HG03571 (cell line): ENCODE measurements around the gene DNAH7.
"Not testable (repeated sequence)": the region's sequence is repeated elsewhere in the genome, so short reads cannot be mapped to it uniquely, and the experiment has no call there.

ENCODE experiments used
- ATAC-seq: cut with Tn5 transposase; IDR thresholded peaks from one replicate; pipeline ENCODE4 v1.9.1; 2021; ENCODE audit not compliant: unreplicated experiment

The DNAH7 gene

DNA sequence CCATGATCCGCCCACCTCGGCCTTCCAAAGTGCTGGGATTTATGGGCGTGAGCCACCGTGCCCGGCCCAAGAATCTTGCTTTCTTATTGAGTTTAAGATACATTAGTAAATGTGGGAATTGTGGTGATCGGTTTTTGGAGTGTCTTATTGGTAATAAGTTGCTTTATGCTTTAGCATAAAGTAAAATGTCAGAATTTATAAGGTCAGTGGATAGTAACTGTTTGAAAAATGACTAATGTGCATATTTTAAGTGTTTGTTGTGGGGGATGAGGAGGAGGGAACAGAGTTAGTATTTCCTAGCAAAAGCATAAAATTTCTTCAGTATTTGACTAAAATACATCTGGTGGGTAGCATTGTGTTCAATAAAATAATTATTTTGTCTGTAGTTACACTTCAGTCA lies 334.2 kb downstream of the DNAH7 start:
- no peak for ATAC-seq

- ATAC-seq = no peak
Measured at GRCh38 chr2:195733831-195734230, 334.8 kb downstream of the DNAH7 start.

- no peak for ATAC-seq
Measured at GRCh38 chr2:195732574-195732973, 336.1 kb downstream of the DNAH7 start.

DNA sequence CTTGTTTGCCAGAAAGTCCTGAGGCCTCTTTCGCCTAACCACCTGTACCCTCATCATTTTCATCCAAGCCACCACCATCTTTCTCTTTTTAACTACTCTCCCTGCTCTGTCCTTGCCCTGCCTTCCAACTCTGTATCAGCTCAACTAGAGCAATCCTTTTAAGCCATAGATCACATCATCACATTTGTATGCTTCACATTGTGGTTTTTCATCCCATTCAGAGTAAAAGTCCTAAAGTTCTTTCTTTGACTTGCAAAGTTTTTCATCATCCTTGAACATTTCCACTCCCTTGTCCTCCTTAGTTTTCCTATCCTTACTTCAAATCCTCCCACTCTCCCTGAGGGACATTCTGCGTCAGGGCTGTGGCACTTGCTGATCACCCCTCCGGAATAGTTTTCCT lies 337.7 kb downstream of the DNAH7 start:
- ATAC-seq = no peak

- no peak for ATAC-seq
Measured at GRCh38 chr2:195727106-195727505, 341.5 kb downstream of the DNAH7 start.

DNA sequence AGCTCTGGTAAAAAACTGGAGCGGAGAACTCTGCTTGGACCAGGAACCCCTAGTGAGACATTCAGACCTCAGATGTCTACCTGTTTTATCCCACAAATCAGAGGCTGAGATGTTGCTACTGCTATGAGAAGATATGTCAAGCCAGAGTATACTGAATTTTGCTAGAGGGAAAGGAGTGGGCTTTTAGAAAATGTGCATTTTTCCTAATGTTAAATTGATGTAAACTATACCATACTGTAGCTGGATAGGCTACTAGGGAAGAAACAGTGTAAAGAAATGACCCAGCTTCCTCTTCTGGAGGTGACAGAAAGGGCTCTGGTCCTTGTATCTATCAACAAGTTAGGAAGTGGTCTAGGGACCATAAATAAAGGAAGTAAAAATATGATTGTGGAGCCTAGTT lies 346.6 kb downstream of the DNAH7 start:
- no peak for ATAC-seq

DNA sequence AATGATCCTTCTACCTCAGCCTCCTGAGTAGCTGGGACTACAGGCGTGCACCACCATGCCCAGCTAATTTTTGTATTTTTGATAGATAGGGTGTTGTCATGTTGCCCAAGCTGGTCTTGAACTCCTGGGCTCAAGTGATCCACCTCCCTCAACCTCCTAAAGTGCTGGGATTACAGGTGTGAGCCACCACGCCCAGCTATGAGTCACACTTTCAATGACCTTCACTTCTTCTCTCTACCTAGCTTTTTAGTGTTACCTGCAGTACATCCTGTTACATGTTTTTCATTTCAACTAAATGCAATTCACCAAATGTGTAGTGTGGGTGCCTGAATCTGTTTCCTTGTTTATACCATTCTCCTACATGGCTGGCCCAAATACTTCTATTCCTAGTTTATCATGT lies 347.6 kb downstream of the DNAH7 start:
- ATAC-seq = no peak

DNA sequence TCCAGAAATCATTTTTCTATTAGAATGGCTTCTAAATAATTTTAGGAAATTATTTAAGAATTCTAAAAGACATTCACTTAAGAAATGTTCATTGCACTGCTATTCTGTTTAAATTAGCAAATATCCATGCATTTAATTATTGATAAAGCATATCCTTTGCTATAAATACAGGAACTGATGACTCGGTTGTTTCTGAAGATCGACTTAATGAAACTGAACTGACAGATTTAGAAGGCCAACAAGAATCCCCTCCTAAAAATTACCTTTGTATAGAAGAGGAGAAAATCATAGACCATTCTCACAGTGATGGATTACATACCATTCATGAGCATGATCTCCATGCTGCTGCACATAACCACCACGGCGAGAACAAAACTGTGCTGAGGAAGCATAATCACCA lies 352.2 kb downstream of the DNAH7 start:
- ATAC-seq = no peak

GRCh38 chr2:195711478-195711877 lies 357.2 kb downstream of the DNAH7 start:
- peak; percentile 91 for ATAC-seq

GRCh38 chr2:195709901-195710806 lies 358.5 kb downstream of the DNAH7 start:
- ATAC-seq = no peak

DNA sequence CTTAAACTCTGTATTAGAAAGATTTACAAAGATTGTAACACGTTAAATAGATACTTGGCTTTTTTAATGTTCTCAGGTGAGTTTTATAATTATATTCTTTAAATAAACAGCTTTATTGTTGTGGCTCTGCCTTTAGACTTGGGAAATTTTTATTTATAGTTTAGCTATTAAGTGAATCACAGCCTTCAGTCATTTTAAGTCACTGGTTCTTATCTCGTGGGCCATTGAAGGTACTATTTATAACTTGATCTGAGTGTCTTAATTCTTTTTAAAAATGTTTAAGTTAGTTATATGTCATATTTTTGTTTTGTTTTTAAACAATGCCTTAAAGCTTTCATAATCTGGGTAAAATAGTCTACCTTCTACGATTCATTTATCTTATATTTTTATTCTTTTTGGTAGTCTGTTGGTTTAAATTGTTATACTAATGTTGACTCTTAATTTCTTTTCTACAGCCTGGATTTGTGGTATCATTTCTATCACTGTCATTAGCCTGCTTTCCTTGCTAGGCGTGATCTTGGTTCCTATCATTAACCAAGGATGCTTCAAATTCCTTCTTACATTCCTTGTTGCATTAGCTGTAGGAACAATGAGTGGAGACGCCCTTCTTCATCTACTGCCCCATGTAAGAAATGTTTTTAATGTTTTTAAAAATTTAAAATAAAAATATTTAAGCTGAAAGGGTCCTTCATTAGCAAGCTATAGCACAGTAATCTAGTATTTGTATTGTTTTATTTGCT lies 362.3 kb downstream of the DNAH7 start:
- ATAC-seq = no peak

DNA sequence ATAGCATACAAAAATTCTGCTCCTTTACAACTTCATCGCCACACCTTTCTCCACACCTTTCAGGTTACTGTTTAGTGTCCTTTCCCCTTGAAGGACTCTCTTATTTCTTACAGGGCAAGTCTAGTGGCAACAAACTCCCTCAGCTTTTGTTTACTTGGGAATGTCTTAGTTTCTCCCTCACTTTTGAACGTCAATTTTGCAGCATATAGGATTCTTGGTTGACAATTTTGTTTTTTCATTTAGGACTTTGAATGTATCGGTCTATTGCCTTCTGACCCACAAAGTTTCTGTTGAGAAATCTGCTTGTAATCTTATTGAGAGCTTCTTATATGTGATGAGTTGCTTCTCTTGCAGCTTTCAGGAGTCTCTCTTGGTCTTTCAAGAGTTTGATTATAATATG lies 368.2 kb downstream of the DNAH7 start:
- ATAC-seq = no peak

DNA sequence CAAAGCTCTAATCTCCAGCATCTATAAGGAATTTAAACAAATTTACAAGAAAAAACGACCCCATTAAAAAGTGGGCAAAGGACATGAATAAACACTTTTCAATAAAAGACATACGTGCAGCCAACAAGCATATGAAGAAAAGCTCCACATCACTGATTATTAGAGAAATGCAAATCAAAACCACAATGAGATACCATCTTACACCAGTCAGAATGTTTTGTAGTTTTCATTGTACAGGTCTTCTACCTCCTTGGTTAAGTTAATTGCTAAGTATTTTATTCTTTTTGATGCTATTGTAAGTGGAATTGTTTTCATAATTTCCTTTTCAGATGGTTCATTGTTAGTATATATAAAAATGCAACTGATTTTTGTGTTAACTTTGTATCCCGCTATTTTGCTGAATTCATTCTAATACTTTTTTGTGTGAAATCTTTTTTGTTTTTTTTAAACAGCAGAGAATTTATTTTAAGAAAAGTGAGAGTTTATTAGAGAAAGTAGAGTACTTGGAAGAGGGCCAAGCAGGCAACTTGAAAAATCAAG lies 370.9 kb downstream of the DNAH7 start:
- no peak for ATAC-seq

DNA sequence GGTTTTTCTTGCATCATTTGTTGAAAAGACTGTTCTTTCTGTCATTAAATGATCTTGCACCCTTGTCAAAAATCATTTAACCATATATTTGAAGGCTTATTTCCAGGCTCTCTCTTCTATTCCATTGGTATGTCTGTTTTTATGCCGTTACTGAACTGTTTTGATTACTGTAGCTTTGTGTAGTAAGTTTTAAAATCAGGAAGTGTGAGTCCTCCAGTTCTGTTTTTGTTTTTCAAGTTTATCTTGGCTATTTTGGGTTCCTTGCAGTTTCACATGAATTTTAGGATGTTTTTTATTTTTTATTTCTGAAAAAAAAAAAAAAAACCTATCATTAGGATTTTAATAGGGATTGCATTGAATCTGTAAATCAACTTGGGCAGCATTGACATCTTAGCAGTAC lies 372.6 kb downstream of the DNAH7 start:
- ATAC-seq = no peak

DNA sequence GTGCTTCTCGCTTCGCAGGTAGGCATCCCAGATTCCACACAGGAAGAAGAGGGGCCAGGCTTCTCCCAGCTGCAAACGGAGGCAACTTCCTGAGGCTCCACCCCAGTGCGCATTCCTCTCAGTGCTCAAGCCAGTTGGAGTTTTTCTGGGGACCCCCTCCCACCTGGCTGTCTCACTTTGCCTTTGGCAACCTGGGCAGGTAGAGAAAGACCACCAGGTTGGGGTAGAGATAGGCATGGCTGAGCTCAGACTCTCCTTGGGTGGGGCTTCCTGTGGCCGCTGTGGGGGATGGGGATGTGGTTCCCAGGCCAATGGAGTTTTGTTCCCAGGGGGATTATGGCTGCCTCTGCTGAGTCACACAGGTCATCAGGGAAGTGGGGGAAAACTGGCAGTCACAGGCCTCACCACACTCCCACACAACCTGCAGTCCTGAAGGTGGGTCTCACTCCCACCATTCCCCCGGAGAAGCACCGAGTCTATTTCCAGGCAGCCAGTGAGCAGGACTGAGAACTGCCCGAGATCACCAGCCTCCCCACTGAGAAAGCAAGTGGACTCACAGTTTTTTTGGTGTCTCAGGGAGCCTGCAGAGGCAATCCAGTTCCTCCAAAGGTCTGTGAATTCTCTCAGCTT lies 373.5 kb downstream of the DNAH7 start:
- ATAC-seq = no peak

DNA sequence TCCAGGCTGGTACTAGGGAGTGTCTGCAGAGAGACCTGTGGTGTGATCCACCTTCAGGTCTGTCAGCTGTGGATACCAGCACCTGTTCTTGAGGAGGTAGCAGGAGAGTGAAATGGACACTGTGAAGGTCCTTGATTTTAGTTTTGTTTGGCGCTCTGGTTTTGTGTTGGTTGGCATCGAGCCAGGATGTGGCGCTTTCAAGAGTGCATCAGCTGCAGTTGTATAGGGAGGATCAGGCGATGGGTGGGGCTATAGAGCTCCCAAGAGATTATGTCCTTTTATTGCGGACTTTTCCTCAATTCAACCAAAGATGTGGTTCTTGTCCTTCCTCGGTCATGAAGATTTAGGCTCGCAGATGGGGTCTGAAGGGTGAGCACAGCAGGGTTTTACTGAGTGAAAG lies 374.1 kb downstream of the DNAH7 start:
- ATAC-seq = no peak

DNA sequence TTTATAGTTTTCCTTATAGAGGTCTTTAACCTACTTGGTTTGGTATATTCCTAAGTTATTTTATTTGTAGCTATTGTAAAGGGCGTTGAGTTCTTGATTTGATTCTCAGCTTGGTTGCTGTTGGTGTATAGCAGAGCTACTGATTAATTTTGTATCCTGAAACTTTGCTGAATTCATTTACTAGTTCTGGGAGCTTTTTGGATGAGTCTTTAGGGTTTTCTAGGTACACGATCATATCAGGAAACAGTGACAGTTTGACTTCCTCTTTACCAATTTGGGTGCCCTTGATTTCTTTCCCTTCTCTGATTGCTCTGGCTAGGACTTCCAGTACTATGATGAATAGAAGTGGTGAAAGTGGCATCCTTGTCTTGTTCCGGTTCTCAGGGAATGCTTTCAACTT lies 376.1 kb downstream of the DNAH7 start:
- not testable (repeated sequence) for ATAC-seq
